Tibial nerve (tissue), 3 donors: Measurements from ENCODE around the gene MTNR1B.

ENCODE experiments used
- CTCF ChIP-seq, 5 experiments: fragments of 200-600 bp in 3 of 5; fragments of 450-650 bp in 2 of 5; sonication (generic) in 3 of 5; IDR thresholded peaks; one replicate each; pipeline ENCODE4 v1.5.1; 2016 to 2019; ENCODE audit warnings: antibody characterized with exemption in 5 of 5, mild to moderate bottlenecking in 3 of 5, moderate library complexity in 2 of 5
- POLR2A ChIP-seq, 2 donors: fragments of 450-650 bp; IDR thresholded peaks; one replicate each; pipeline ENCODE4 v1.6.1; 2017; ENCODE audit warnings: antibody characterized with exemption in 2 of 2, mild to moderate bottlenecking in 2 of 2, moderate library complexity in 2 of 2

- TF ChIP-seq CTCF (IDR thresholded peaks at IDR 0.05) = no peak
- no peak for TF ChIP-seq POLR2A (IDR thresholded peaks at IDR 0.05)
Measured at GRCh38 chr11:92981508-92982043, 12.1 kb downstream of the MTNR1B start.
